ENCODE results near the gene XAF1.

Gene XAF1

GRCh38 chr17:6748617-6749016, 7.2 kb upstream of the XAF1 start:
- Histone ChIP-seq H3K27ac (ENCODE audit: low read length) (no peak overlapping the region), H3F3A (ENCODE audit: insufficient read depth, low read length) (no peaks in the 10 kb centered on the region), H4K20me1 (ENCODE audit: insufficient read depth, low read length) (no peaks in the 10 kb centered on the region), H3K4me1 (ENCODE audit: low read length) (no peaks in the 10 kb centered on the region), H3K27me3 (replicated peaks; ENCODE audit: insufficient read depth, low read length) (0 out of 2 replicates have a peak, but pooled peaks cover 4% of the 10 kb centered on the region), H3K36me3 (replicated peaks; ENCODE audit: insufficient read depth, low read length) (no peaks in the 10 kb centered on the region), H3K4me3 (ENCODE audit: low read length) (no peak overlapping the region), H3K9me3 (replicated peaks; ENCODE audit: insufficient read depth, low read length) (no peaks in the 10 kb centered on the region), H3K9me2 (replicated peaks; ENCODE audit: insufficient read depth, low read length) (no peaks in the 10 kb centered on the region), H3K4me2 (ENCODE audit: low read depth, low read length) (no peak overlapping the region), H2AFZ (ENCODE audit: low read length) (no peak overlapping the region), H3K9ac (ENCODE audit: low read length) (no peak overlapping the region), H3K79me2 (ENCODE audit: low read length) (no peaks in the 10 kb centered on the region)
- DNase-seq = no peak
- TF ChIP-seq EZH2 (optimal IDR thresholded peaks at IDR 0.05; ENCODE audit: low read depth, low read length) (no peak), CTCF (IDR thresholded peaks at IDR 0.05; ENCODE audit: low read length) (no peak), EZH2phosphoT487 (IDR thresholded peaks at IDR 0.05; ENCODE audit: low read length) (no peak)

- Histone ChIP-seq H3K4me3 (ENCODE audit: low read length) (no peak overlapping the region), H3K27me3 (replicated peaks; ENCODE audit: insufficient read depth, low read length) (0 out of 2 replicates have a peak, but pooled peaks cover 4% of the 10 kb centered on the region), H2AFZ (ENCODE audit: low read length) (no peak overlapping the region), H3K27ac (ENCODE audit: low read length) (no peak overlapping the region), H3K36me3 (replicated peaks; ENCODE audit: insufficient read depth, low read length) (no peaks in the 10 kb centered on the region), H3K79me2 (ENCODE audit: low read length) (no peaks in the 10 kb centered on the region), H3K9me2 (replicated peaks; ENCODE audit: insufficient read depth, low read length) (no peaks in the 10 kb centered on the region), H3K4me2 (ENCODE audit: low read depth, low read length) (no peak overlapping the region), H3K9me3 (replicated peaks; ENCODE audit: insufficient read depth, low read length) (no peaks in the 10 kb centered on the region), H4K20me1 (ENCODE audit: insufficient read depth, low read length) (no peaks in the 10 kb centered on the region), H3K9ac (ENCODE audit: low read length) (no peak overlapping the region), H3K4me1 (ENCODE audit: low read length) (no peaks in the 10 kb centered on the region), H3F3A (ENCODE audit: insufficient read depth, low read length) (no peaks in the 10 kb centered on the region)
- TF ChIP-seq EZH2 (optimal IDR thresholded peaks at IDR 0.05; ENCODE audit: low read depth, low read length) (no peak), CTCF (IDR thresholded peaks at IDR 0.05; ENCODE audit: low read length) (no peak), EZH2phosphoT487 (IDR thresholded peaks at IDR 0.05; ENCODE audit: low read length) (no peak)
- DNase-seq = no peak
Observed at GRCh38 chr17:6749519-6749918, 6.3 kb upstream of the XAF1 start.

- no peak overlapping the region for H3K9ac ChIP-seq (ENCODE audit: low read length)
- H3K4me3 ChIP-seq (ENCODE audit: low read length) = no peak overlapping the region
- TF ChIP-seq CTCF (IDR thresholded peaks at IDR 0.05; ENCODE audit: low read length) = no peak
- no peak for TF ChIP-seq EZH2 (optimal IDR thresholded peaks at IDR 0.05; ENCODE audit: low read depth, low read length)
- no peak for TF ChIP-seq EZH2phosphoT487 (IDR thresholded peaks at IDR 0.05; ENCODE audit: low read length)
- peaks cover 3% of the 10 kb centered on the region; the same call in 1 of the 2 replicates for H3K4me1 ChIP-seq (ENCODE audit: low read length)
- no peaks in the 10 kb centered on the region for H4K20me1 ChIP-seq (ENCODE audit: insufficient read depth, low read length)
- H3K27me3 ChIP-seq (replicated peaks; ENCODE audit: insufficient read depth, low read length) = 0 out of 2 replicates have a peak, but pooled peaks cover 4% of the 10 kb centered on the region
- no peaks in the 10 kb centered on the region for H3K9me2 ChIP-seq (replicated peaks; ENCODE audit: insufficient read depth, low read length)
- DNase-seq = no peak
- H3F3A ChIP-seq (ENCODE audit: insufficient read depth, low read length) = no peaks in the 10 kb centered on the region
- no peak overlapping the region for H2AFZ ChIP-seq (ENCODE audit: low read length)
- H3K4me2 ChIP-seq (ENCODE audit: low read depth, low read length) = no peak overlapping the region
- no peaks in the 10 kb centered on the region for H3K79me2 ChIP-seq (ENCODE audit: low read length)
- H3K9me3 ChIP-seq (replicated peaks; ENCODE audit: insufficient read depth, low read length) = no peaks in the 10 kb centered on the region
- H3K27ac ChIP-seq (ENCODE audit: low read length) = no peak overlapping the region
- H3K36me3 ChIP-seq (replicated peaks; ENCODE audit: insufficient read depth, low read length) = no peaks in the 10 kb centered on the region
Observed at GRCh38 chr17:6752068-6752909, 3.6 kb upstream of the XAF1 start.

All from MM.1S (cell line).